GM19193 (cell line): Measurements from ENCODE around the gene GAREM1.

Experiments used
- POLR2A ChIP-seq: IDR thresholded peaks from 4 replicates; pipeline ENCODE4 v1.6.1; 2011; ENCODE audit not compliant: insufficient read depth, insufficient read length; ENCODE audit errors: extremely low read depth

Gene GAREM1

GRCh38 chr18:32308493-32309120 lies 162.1 kb downstream of the GAREM1 start:
- no peak for TF ChIP-seq POLR2A

- TF ChIP-seq POLR2A: no peak
Measured at GRCh38 chr18:32303400-32303799, 167.3 kb downstream of the GAREM1 start.

- no peak for TF ChIP-seq POLR2A
Measured at GRCh38 chr18:32302806-32303205, 167.9 kb downstream of the GAREM1 start.

- no peak for TF ChIP-seq POLR2A
Measured at GRCh38 chr18:32301976-32302743, 168.5 kb downstream of the GAREM1 start.

GRCh38 chr18:32301361-32301760 lies 169.3 kb downstream of the GAREM1 start:
- no peak for TF ChIP-seq POLR2A

- no peak for TF ChIP-seq POLR2A
Measured at GRCh38 chr18:32300914-32301313, 169.8 kb downstream of the GAREM1 start.

GRCh38 chr18:32299484-32299883 lies 171.2 kb downstream of the GAREM1 start:
- no peak for TF ChIP-seq POLR2A

GRCh38 chr18:32298171-32298667 lies 172.5 kb downstream of the GAREM1 start:
- TF ChIP-seq POLR2A: no peak

GRCh38 chr18:32297579-32298170 lies 173.0 kb downstream of the GAREM1 start:
- TF ChIP-seq POLR2A: no peak

- no peak for TF ChIP-seq POLR2A
Measured at GRCh38 chr18:32296851-32297250, 173.8 kb downstream of the GAREM1 start.

GRCh38 chr18:32295604-32296003 lies 175.1 kb downstream of the GAREM1 start:
- no peak for TF ChIP-seq POLR2A

- TF ChIP-seq POLR2A: no peak
Measured at GRCh38 chr18:32293107-32293506, 177.6 kb downstream of the GAREM1 start.

- TF ChIP-seq POLR2A: no peak
Measured at GRCh38 chr18:32290810-32291209, 179.9 kb downstream of the GAREM1 start.

GRCh38 chr18:32289483-32290075 lies 181.1 kb downstream of the GAREM1 start:
- TF ChIP-seq POLR2A: no peak

- no peak for TF ChIP-seq POLR2A
Measured at GRCh38 chr18:32287873-32288272, 182.8 kb downstream of the GAREM1 start.
